Neural progenitor cell (in vitro differentiated cells): Measurements from ENCODE around the gene TSPOAP1.

ENCODE experiments used
- EZH2 ChIP-seq: fragments of 200-600 bp; sonication (generic); IDR thresholded peaks from 2 replicates; pipeline ENCODE4 v1.6.1; 2017; ENCODE audit warnings: antibody characterized with exemption, mild to moderate bottlenecking, moderate library complexity
- EZH2phosphoT487 ChIP-seq: fragments of 200-600 bp; sonication (generic); IDR thresholded peaks from 2 replicates; pipeline ENCODE4 v1.6.1; 2017; ENCODE audit warnings: antibody characterized with exemption
- TF ChIP-seq, protein P1 (sequence below): fragments of 200-600 bp; sonication (generic); IDR thresholded peaks from 2 replicates; pipeline ENCODE4 v1.5.1; 2017; ENCODE audit warnings: antibody characterized with exemption, mild to moderate bottlenecking

DNA sequence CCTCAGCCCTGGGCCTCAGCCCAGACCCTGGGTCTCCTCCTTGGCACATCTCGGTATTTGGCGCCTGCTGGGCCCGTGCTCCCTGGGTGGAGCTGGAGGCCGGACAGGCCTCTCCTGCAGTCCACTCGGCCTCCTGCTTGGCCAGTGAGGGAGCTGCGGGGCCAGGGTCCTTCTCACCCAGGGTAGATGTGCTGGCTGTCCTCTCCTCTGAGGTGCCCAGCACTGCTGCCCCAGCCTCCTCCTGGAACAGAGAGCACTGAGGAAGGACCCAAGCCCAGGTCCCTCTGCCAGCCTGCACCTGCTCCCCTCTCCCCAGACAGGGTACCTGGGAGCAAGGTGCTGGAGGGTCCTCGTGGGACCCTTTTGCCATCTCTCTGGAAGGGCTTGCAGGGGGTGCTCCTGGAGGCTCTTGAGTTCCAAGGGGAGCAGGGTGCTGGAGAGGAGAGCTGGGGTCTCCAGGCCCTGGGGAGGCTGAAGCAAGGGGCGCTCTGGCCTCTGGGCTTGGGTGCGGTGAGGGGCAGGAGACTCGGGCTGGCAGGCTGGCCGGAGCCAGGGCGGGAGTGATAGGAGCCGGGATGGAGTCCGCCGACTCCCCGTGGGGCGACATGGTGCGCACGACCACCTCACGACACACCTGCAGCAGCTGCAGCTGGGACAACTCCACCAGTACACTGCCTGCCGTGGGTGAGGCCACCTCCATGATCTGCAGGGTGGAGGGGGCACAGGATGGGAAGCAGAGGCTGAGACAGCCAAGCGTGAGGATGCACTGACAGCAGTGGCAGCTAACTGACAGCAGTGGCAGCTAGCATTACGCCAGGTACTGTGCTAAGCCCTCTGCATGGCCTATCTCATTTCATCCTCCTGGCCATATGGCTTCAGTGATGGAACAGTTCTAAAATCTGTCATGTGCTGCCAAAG lies 17.8 kb downstream of the TSPOAP1 start:
- TF ChIP-seq, protein P1, sequence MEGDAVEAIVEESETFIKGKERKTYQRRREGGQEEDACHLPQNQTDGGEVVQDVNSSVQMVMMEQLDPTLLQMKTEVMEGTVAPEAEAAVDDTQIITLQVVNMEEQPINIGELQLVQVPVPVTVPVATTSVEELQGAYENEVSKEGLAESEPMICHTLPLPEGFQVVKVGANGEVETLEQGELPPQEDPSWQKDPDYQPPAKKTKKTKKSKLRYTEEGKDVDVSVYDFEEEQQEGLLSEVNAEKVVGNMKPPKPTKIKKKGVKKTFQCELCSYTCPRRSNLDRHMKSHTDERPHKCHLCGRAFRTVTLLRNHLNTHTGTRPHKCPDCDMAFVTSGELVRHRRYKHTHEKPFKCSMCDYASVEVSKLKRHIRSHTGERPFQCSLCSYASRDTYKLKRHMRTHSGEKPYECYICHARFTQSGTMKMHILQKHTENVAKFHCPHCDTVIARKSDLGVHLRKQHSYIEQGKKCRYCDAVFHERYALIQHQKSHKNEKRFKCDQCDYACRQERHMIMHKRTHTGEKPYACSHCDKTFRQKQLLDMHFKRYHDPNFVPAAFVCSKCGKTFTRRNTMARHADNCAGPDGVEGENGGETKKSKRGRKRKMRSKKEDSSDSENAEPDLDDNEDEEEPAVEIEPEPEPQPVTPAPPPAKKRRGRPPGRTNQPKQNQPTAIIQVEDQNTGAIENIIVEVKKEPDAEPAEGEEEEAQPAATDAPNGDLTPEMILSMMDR: no peak
- TF ChIP-seq EZH2 (no peak), EZH2phosphoT487 (no peak)
